HepG2 (cell line): ENCODE results near the gene WDR41.

Experiments used
- FOXM1 ChIP-seq: sonication (generic); formaldehyde crosslinking; IDR thresholded peaks from 2 replicates; pipeline ENCODE4 v1.5.0; 2020; ENCODE audit warnings: missing genetic modification reagents
- SP1 ChIP-seq, 2 experiments: fragments of 450-650 bp in 1 of 2; sonication (generic) in 1 of 2; formaldehyde crosslinking in 1 of 2; IDR thresholded peaks; 2 replicates each; pipeline versions ENCODE4 v1.4.0 to v1.6.1; 2016 to 2020; ENCODE audit warnings: missing genetic modification reagents in 1 of 2
- ZNF556 ChIP-seq: sonication (generic); formaldehyde crosslinking; IDR thresholded peaks from 2 replicates; pipeline ENCODE4 v1.4.0; 2020; ENCODE audit warnings: mild to moderate bottlenecking, missing genetic modification reagents, borderline replicate concordance
- TF ChIP-seq, protein P1 (sequence below): sonication (generic); formaldehyde crosslinking; IDR thresholded peaks from 2 replicates; pipeline ENCODE4 v1.5.0; 2020; ENCODE audit warnings: mild to moderate bottlenecking, missing genetic modification reagents, moderate library complexity

GRCh38 chr5:77514457-77514856 is 22.3 kb upstream of the WDR41 start:
- TF ChIP-seq FOXM1 (no peak), SP1 (IDR thresholded peaks at IDR 0.05) (no peak), SP1 (CRISPR knock-in tag; IDR thresholded peaks at IDR 0.05) (no peak), ZNF556 (CRISPR knock-in tag) (no peak)
- TF ChIP-seq, protein P1, sequence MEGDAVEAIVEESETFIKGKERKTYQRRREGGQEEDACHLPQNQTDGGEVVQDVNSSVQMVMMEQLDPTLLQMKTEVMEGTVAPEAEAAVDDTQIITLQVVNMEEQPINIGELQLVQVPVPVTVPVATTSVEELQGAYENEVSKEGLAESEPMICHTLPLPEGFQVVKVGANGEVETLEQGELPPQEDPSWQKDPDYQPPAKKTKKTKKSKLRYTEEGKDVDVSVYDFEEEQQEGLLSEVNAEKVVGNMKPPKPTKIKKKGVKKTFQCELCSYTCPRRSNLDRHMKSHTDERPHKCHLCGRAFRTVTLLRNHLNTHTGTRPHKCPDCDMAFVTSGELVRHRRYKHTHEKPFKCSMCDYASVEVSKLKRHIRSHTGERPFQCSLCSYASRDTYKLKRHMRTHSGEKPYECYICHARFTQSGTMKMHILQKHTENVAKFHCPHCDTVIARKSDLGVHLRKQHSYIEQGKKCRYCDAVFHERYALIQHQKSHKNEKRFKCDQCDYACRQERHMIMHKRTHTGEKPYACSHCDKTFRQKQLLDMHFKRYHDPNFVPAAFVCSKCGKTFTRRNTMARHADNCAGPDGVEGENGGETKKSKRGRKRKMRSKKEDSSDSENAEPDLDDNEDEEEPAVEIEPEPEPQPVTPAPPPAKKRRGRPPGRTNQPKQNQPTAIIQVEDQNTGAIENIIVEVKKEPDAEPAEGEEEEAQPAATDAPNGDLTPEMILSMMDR (CRISPR knock-in tag) = no peak
